Brain microvascular endothelial cell (primary cell): ENCODE measurements around the gene ACKR2.

ENCODE experiments used
- DNase-seq: peaks from one replicate; pipeline ENCODE4 v3.0.0-alpha.2; 2020
- H3K27ac ChIP-seq: fragments of 250-450 bp; sonication (Bioruptor Pico); 2 replicates; pipeline ENCODE4 v1.5.1; 2020; ENCODE audit warnings: mild to moderate bottlenecking, moderate library complexity
- H3K27me3 ChIP-seq: fragments of 250-450 bp; sonication (Bioruptor Pico); replicated peaks from 2 replicates; pipeline ENCODE4 v1.5.1; 2020; ENCODE audit warnings: mild to moderate bottlenecking
- H3K36me3 ChIP-seq: fragments of 250-450 bp; sonication (Bioruptor Pico); replicated peaks from 2 replicates; pipeline ENCODE4 v1.5.1; 2020; ENCODE audit warnings: mild to moderate bottlenecking
- H3K4me3 ChIP-seq: 2 replicates; pipeline ENCODE4 v1.5.1; 2011; ENCODE audit warnings: low read depth, mild to moderate bottlenecking, control low read depth, low read length, moderate library complexity
- CTCF ChIP-seq: IDR thresholded peaks from 2 replicates; pipeline ENCODE4 v1.5.1; 2011; ENCODE audit warnings: low read depth, mild to moderate bottlenecking, moderate library complexity, low read length, control low read depth, inconsistent platforms; ENCODE audit errors: missing control alignments
- in situ Hi-C: cut with HindIII; loops from 2 replicates; pipeline ENCODE4 v1.10.0; 2017; ENCODE audit warnings: low sequenced_read_pairs, low pct_ligation_motif_present

The ACKR2 gene

GRCh38 chr3:42823351-42823750 is 14.1 kb downstream of the ACKR2 start:
- no peak overlapping the region for H3K4me3 ChIP-seq
- no peak overlapping the region for H3K27ac ChIP-seq
- H3K27me3 ChIP-seq: peaks cover 5% of the 10 kb centered on the region
- TF ChIP-seq CTCF: no peak
- no peaks in the 10 kb centered on the region for H3K36me3 ChIP-seq
- in situ Hi-C loops: no loop called here
- no peak for DNase-seq

GRCh38 chr3:42826141-42826540 is 16.9 kb downstream of the ACKR2 start:
- peaks cover 5% of the 10 kb centered on the region for H3K27me3 ChIP-seq
- no peak overlapping the region for H3K4me3 ChIP-seq
- H3K27ac ChIP-seq: no peak overlapping the region
- no peak for DNase-seq
- in situ Hi-C loops: no loop called here
- TF ChIP-seq CTCF: no peak
- H3K36me3 ChIP-seq: no peaks in the 10 kb centered on the region

GRCh38 chr3:42827023-42827422 is 17.8 kb downstream of the ACKR2 start:
- no peak overlapping the region for H3K27ac ChIP-seq
- no peak for TF ChIP-seq CTCF
- H3K27me3 ChIP-seq: peaks cover 5% of the 10 kb centered on the region
- H3K36me3 ChIP-seq: no peaks in the 10 kb centered on the region
- in situ Hi-C loops: no loop called here
- no peak for DNase-seq
- H3K4me3 ChIP-seq: no peak overlapping the region

- Histone ChIP-seq H3K36me3 (no peaks in the 10 kb centered on the region), H3K27me3 (peaks cover 5% of the 10 kb centered on the region), H3K4me3 (no peak overlapping the region), H3K27ac (no peak overlapping the region)
- no peak for TF ChIP-seq CTCF
- in situ Hi-C loops: no loop called here
- DNase-seq: no peak
Measured at GRCh38 chr3:42827654-42828053, 18.4 kb downstream of the ACKR2 start.

GRCh38 chr3:42829083-42829627 is 19.9 kb downstream of the ACKR2 start:
- H3K27ac ChIP-seq: no peak overlapping the region
- H3K36me3 ChIP-seq: no peaks in the 10 kb centered on the region
- in situ Hi-C loops: no loop called here
- no peak for TF ChIP-seq CTCF
- H3K4me3 ChIP-seq: no peak overlapping the region
- peaks cover 5% of the 10 kb centered on the region for H3K27me3 ChIP-seq
- DNase-seq: no peak
